ENCODE data around the gene ZNF829.

DNA sequence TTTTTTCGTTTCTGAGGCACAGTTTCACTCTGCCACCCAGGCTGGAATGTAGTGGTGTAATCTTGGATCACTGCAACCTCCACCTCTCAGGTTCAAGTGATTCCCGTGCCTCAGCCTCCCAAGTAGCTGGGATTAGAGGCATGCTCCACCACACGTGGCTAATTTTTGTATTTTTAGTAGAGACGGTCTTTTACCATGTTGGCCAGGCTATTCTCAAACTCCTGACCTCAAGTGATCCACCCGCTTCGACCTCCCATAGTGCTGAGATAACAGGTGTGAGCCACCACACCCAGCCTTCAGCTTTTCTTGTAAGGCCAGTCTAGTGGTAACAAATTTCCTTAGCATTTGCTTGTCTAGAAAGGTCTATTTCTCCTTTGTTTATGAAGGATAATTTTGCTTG, 46.3 kb upstream of the ZNF829 start:
- TF ChIP-seq, protein P1, sequence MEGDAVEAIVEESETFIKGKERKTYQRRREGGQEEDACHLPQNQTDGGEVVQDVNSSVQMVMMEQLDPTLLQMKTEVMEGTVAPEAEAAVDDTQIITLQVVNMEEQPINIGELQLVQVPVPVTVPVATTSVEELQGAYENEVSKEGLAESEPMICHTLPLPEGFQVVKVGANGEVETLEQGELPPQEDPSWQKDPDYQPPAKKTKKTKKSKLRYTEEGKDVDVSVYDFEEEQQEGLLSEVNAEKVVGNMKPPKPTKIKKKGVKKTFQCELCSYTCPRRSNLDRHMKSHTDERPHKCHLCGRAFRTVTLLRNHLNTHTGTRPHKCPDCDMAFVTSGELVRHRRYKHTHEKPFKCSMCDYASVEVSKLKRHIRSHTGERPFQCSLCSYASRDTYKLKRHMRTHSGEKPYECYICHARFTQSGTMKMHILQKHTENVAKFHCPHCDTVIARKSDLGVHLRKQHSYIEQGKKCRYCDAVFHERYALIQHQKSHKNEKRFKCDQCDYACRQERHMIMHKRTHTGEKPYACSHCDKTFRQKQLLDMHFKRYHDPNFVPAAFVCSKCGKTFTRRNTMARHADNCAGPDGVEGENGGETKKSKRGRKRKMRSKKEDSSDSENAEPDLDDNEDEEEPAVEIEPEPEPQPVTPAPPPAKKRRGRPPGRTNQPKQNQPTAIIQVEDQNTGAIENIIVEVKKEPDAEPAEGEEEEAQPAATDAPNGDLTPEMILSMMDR (conservative IDR thresholded peaks at IDR 0.05), result no peak
- no peak for TF ChIP-seq ZFX (IDR thresholded peaks at IDR 0.05)
